ENCODE results near the gene PYROXD2. TPM values are rescaled to one million over a fixed set of nuclear protein-coding genes. Genes with fewer than 3 reads are reported as not detected.
"Not testable (repeated sequence)": the region's sequence is repeated elsewhere in the genome, so short reads cannot be mapped to it uniquely, and the experiment has no call there.

The PYROXD2 gene
- total RNA-seq, 1 donor from 2014 or later, result 29.5 TPM

- ATAC-seq (peak; percentile 49), DNase-seq (ENCODE audit: low spot score) (no peak)
- intact Hi-C loops (cut with DNase I), result no loop called here
Measured at GRCh38 chr10:98351831-98352402, 63.1 kb downstream of the PYROXD2 start.

GRCh38 chr10:98349508-98349922, 65.5 kb downstream of the PYROXD2 start:
- peak; percentile 89 for ATAC-seq
- intact Hi-C loops (cut with DNase I), result no loop called here
- DNase-seq (ENCODE audit: low spot score), result peak; percentile 71

- intact Hi-C loops (cut with DNase I), result no loop called here
- ATAC-seq, result no peak
- no peak for DNase-seq (ENCODE audit: low spot score)
Measured at GRCh38 chr10:98346847-98347246, 68.1 kb downstream of the PYROXD2 start.

GRCh38 chr10:98344589-98345038, 70.4 kb downstream of the PYROXD2 start:
- DNase-seq (ENCODE audit: low spot score) (peak; percentile 89), ATAC-seq (peak; percentile 95)
- intact Hi-C loops (cut with DNase I), result no loop called here

GRCh38 chr10:98341701-98342100, 73.3 kb downstream of the PYROXD2 start:
- ATAC-seq; intact Hi-C loops (cut with DNase I): not testable (repeated sequence)

GRCh38 chr10:98340940-98341310, 74.1 kb downstream of the PYROXD2 start:
- intact Hi-C loops (cut with DNase I), result no loop called here
- no peak for ATAC-seq
- DNase-seq (ENCODE audit: low spot score), result no peak

More at GRCh38 chr10:98341701-98342100, 73.3 kb downstream of the PYROXD2 start:
- DNase-seq (ENCODE audit: low spot score), result not testable (repeated sequence)

GRCh38 chr10:98340261-98340939, 74.6 kb downstream of the PYROXD2 start:
- intact Hi-C loops (cut with DNase I), result no loop called here
- DNase-seq (ENCODE audit: low spot score) (no peak), ATAC-seq (no peak)

- DNase-seq (ENCODE audit: low spot score) (no peak), ATAC-seq (no peak)
- intact Hi-C loops (cut with DNase I), result no loop called here
Measured at GRCh38 chr10:98339799-98340198, 75.2 kb downstream of the PYROXD2 start.

GRCh38 chr10:98338896-98339295, 76.1 kb downstream of the PYROXD2 start:
- intact Hi-C loops (cut with DNase I), result no loop called here
- ATAC-seq (peak; percentile 72), DNase-seq (ENCODE audit: low spot score) (no peak)

GRCh38 chr10:98338318-98338717, 76.7 kb downstream of the PYROXD2 start:
- DNase-seq (ENCODE audit: low spot score) (no peak), ATAC-seq (peak; percentile 80)
- intact Hi-C loops (cut with DNase I), result no loop called here

- intact Hi-C loops (cut with DNase I), result no loop called here
- DNase-seq (ENCODE audit: low spot score), result no peak
- ATAC-seq, result peak; percentile 17
Measured at GRCh38 chr10:98337484-98337883, 77.5 kb downstream of the PYROXD2 start.

Small RNAs within 50 kb of the gene (microRNA-seq; reads per million reads assigned to microRNA genes)
- 186 reads per million, percentile 65 among the genes with 10 or more reads in this experiment for gene MIR1287
- not detected for gene MIR4685

Other genes with a start within 250 kb of the PYROXD2 start
- 8.2 TPM for gene LOXL4, start 147.0 kb downstream of the PYROXD2 start, total RNA-seq
- gene HPS1, start 31.8 kb upstream of the PYROXD2 start, total RNA-seq, result 52.4 TPM